IPS-18c (cell line): ENCODE data around the gene BRD4.

Experiments
- H3K4me3 ChIP-seq: 2 replicates; pipeline ENCODE4 v1.7.0; 2013; ENCODE audit warnings: low read depth, mild to moderate bottlenecking, low read length, moderate library complexity; ENCODE audit not compliant: insufficient read depth
- H3K9me3 ChIP-seq: one replicate; pipeline ENCODE4 v1.6.1; 2013; ENCODE audit warnings: mild to moderate bottlenecking, low read length, moderate library complexity; ENCODE audit not compliant: control insufficient read depth, insufficient read depth

Gene BRD4

DNA sequence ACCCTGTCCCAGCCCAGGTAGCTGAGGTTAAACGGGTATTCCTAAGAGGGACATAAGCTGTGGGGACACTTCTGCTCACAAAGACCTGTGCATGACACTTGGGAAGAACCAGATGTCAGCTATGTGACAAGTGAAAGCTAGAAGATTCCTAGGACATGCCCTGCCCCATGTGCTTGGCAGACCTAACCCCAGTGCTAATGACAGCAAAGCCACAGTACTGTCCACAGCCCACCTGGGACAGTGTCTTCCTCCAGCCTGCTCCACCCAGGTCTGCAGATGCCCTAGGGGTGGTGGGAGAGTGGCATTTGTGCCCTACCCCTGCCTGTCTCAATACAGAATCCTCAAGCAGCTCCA is 81.7 kb downstream of the BRD4 start:
- Histone ChIP-seq H3K9me3 (no peaks in the 10 kb centered on the region), H3K4me3 (no peak overlapping the region; the same call in 1 of the 2 replicates)

GRCh38 chr19:15249972-15250639 is 82.2 kb downstream of the BRD4 start:
- no peaks in the 10 kb centered on the region for H3K9me3 ChIP-seq
- H3K4me3 ChIP-seq: no peak overlapping the region; the same call in 1 of the 2 replicates

DNA sequence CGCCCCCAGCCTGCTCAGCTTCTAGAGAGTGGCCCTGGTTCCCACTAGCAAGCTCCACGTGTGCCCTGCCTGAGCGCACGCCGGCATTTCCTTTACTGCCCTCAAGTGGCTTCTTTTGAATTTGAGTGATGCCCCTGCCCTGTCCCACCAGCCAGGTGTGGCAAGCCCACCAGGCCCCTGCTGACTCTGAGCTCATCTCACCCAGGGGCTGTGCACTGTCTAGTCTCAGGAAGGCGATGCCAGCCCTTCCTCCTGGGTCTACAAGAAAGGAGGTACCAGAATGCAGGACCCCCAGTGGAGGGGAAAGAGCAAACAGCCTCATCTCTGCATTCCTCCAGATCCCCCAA is 82.8 kb downstream of the BRD4 start:
- H3K4me3 ChIP-seq: no peak overlapping the region

GRCh38 chr19:15248648-15249527 is 83.5 kb downstream of the BRD4 start:
- Histone ChIP-seq H3K4me3 (no peak overlapping the region), H3K9me3 (no peaks in the 10 kb centered on the region)

More for the DNA sequence above, 82.8 kb downstream of the BRD4 start:
- no peaks in the 10 kb centered on the region for H3K9me3 ChIP-seq

GRCh38 chr19:15248106-15248505 is 84.2 kb downstream of the BRD4 start:
- H3K9me3 ChIP-seq: no peaks in the 10 kb centered on the region
- H3K4me3 ChIP-seq: no peak overlapping the region

- no peak overlapping the region for H3K4me3 ChIP-seq
- H3K9me3 ChIP-seq: peaks cover 3% of the 10 kb centered on the region
Observed at GRCh38 chr19:15247107-15248014, 85.0 kb downstream of the BRD4 start.

GRCh38 chr19:15246198-15246481 is 86.2 kb downstream of the BRD4 start:
- H3K9me3 ChIP-seq: peaks cover 3% of the 10 kb centered on the region

GRCh38 chr19:15245370-15246197 is 86.8 kb downstream of the BRD4 start:
- Histone ChIP-seq H3K4me3 (no peak overlapping the region), H3K9me3 (peaks cover 3% of the 10 kb centered on the region)

More at GRCh38 chr19:15246198-15246481, 86.2 kb downstream of the BRD4 start:
- no peak overlapping the region for H3K4me3 ChIP-seq

DNA sequence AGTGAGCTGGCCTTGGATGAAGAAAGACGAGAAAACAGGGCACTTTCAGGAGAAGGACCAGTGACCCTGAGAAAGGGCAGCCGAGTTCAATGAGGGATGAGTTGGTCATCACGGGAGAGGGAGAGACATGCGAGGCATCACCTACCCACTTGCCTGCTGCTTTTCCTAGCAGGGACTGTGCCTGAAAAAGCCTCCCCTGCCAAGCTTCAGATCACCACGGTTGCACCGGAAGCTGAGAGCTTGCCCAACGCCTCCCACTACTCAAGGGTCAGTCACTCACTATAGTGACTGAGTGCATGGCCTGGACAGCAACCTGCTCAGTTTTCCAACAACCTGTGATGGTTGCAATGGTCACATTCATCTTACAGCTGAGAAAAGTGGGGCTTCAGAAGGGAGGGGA is 87.5 kb downstream of the BRD4 start:
- Histone ChIP-seq H3K9me3 (peaks cover 3% of the 10 kb centered on the region), H3K4me3 (no peak overlapping the region)

DNA sequence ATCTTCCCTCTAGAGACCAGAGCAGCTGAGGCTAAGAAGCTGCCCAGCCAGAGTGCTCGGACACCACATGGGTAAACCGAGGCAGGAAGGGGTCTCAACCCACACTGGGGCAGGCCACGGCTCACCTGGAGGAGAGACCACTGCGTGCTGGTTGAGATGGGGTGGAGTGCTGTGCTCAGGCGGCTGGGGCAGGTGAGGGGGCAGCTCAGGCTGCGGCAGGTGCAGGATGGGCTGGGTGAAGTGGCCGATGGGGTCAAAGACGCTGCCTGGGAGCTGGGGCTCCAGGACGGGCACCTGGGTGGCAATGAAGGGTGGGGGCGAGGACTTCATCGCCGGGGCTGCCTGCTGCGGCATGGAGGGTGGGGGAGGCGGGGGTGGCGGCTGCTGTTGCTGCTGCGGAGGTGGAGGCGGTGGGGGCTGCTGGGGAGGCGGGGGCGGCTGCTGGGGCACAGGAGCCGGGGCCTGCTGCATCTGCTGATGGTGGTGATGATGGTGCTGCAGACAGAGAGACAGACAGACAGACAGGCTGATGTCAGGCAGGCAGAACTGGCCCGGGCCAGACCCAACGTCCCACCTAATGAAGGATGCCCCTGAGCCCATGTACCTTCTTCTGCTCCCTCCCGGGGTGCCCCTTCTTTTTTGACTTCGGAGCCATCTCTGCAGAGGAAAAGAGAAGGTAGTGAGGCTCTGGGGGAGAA is 88.1 kb downstream of the BRD4 start:
- H3K9me3 ChIP-seq: peaks cover 3% of the 10 kb centered on the region
- no peak overlapping the region for H3K4me3 ChIP-seq

DNA sequence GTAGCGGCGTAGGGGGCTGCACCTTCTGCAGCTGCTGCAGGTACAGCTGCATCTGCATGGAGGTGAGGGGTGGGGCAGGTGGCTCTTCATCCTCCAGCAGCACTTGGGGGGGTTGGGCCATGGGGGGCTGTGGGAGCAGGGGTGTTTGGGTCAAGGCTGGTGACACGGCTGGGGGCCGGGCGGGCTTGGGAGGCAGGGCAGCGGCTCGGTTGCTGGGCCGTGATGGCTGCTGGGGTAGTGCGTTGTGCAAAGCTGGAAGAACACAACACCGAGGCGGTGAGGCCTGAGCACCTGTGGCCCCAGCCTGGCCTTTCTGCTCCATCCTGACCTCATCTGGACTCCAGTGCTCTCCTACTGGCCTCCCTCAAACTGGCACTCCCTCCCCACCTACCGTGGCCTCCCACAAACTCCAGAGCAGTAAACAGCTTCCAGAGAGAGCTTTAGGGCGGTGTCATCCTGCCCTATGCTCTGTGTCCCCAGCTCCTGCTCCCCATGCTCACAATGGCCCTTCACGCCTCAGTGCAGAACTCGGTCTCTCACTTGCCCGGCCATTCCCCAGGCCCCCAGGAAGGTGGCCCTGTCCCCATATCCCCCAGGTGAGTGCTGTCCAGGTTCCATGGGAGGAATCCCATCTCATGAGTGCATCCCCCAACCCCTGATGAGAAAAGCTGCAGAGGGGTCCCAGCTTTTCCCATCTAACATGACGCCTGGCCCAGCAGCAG is 88.9 kb downstream of the BRD4 start:
- Histone ChIP-seq H3K4me3 (no peak overlapping the region), H3K9me3 (peaks cover 3% of the 10 kb centered on the region)

- no peak overlapping the region for H3K4me3 ChIP-seq
- H3K9me3 ChIP-seq: peaks cover 3% of the 10 kb centered on the region
Observed at GRCh38 chr19:15241259-15241910, 91.0 kb downstream of the BRD4 start.

GRCh38 chr19:15240515-15240914 is 91.8 kb downstream of the BRD4 start:
- Histone ChIP-seq H3K9me3 (peaks cover 3% of the 10 kb centered on the region), H3K4me3 (no peak overlapping the region)

GRCh38 chr19:15239337-15239949 is 92.9 kb downstream of the BRD4 start:
- Histone ChIP-seq H3K9me3 (peaks cover 3% of the 10 kb centered on the region), H3K4me3 (no peak overlapping the region)

GRCh38 chr19:15238639-15239155 is 93.6 kb downstream of the BRD4 start:
- Histone ChIP-seq H3K4me3 (no peak overlapping the region), H3K9me3 (peaks cover 3% of the 10 kb centered on the region)
